ENCODE measurements around the gene ZNF584.

The ZNF584 gene

GRCh38 chr19:58380037-58380661 lies 28.3 kb upstream of the ZNF584 start:
- peak overlapping the region; percentile 97 for H3K4me2 ChIP-seq (ENCODE audit: low read length)
- no peaks in the 10 kb centered on the region for H3K27me3 ChIP-seq (ENCODE audit: low read depth, low read length)
- peak overlapping the region; percentile 76 for H3K27ac ChIP-seq (ENCODE audit: low read length)
- TF ChIP-seq EZH2phosphoT487 (IDR thresholded peaks at IDR 0.05; ENCODE audit: low read depth), result no peak
- TF ChIP-seq CTCF (IDR thresholded peaks at IDR 0.05; ENCODE audit: low read depth, low read length), result no peak
- H4K20me1 ChIP-seq (ENCODE audit: insufficient read depth, low read length), result no peaks in the 10 kb centered on the region
- peak overlapping the region; percentile 49 for H2AFZ ChIP-seq (ENCODE audit: low read depth, low read length)
- peak overlapping the region; percentile 84 for H3K4me3 ChIP-seq (ENCODE audit: low read length)
- no peaks in the 10 kb centered on the region for H3K9me3 ChIP-seq (ENCODE audit: insufficient read depth, low read length)
- peak overlapping the region; percentile 84 for H3K9ac ChIP-seq (ENCODE audit: low read length)
- H3K36me3 ChIP-seq (replicated peaks; ENCODE audit: low read depth, low read length), result no peaks in the 10 kb centered on the region
- H3K4me1 ChIP-seq (ENCODE audit: low read length), result peaks cover 19% of the 10 kb centered on the region
- peaks cover 19% of the 10 kb centered on the region for H3K79me2 ChIP-seq (ENCODE audit: low read length)

GRCh38 chr19:58380662-58381459 lies 27.6 kb upstream of the ZNF584 start, which contains the start of gene ZNF837:
Gene ZNF837, minus strand, starts transcription at chr19:58381030. Its CDS starts 11,698 bp downstream, at chr19:58369332.
- Histone ChIP-seq H4K20me1 (ENCODE audit: insufficient read depth, low read length) (no peaks in the 10 kb centered on the region), H3K4me1 (ENCODE audit: low read length) (peaks cover 26% of the 10 kb centered on the region), H3K36me3 (replicated peaks; ENCODE audit: low read depth, low read length) (no peaks in the 10 kb centered on the region), H3K4me2 (ENCODE audit: low read length) (peak within 1 kb of the TSS; percentile 97), H3K9ac (ENCODE audit: low read length) (peak within 1 kb of the TSS; percentile 84), H3K4me3 (ENCODE audit: low read length) (peak within 1 kb of the TSS; percentile 84), H3K79me2 (ENCODE audit: low read length) (peaks cover 26% of the 10 kb centered on the region), H2AFZ (ENCODE audit: low read depth, low read length) (peak within 1 kb of the TSS; percentile 49), H3K9me3 (ENCODE audit: insufficient read depth, low read length) (no peaks in the 10 kb centered on the region), H3K27me3 (ENCODE audit: low read depth, low read length) (no peaks in the 10 kb centered on the region), H3K27ac (ENCODE audit: low read length) (peak within 1 kb of the TSS; percentile 76)
- no peak for TF ChIP-seq EZH2phosphoT487 (IDR thresholded peaks at IDR 0.05; ENCODE audit: low read depth)
- 0 out of 2 replicates have a peak, but pooled peaks have one; percentile 3 for TF ChIP-seq CTCF (IDR thresholded peaks at IDR 0.05; ENCODE audit: low read depth, low read length)

DNA sequence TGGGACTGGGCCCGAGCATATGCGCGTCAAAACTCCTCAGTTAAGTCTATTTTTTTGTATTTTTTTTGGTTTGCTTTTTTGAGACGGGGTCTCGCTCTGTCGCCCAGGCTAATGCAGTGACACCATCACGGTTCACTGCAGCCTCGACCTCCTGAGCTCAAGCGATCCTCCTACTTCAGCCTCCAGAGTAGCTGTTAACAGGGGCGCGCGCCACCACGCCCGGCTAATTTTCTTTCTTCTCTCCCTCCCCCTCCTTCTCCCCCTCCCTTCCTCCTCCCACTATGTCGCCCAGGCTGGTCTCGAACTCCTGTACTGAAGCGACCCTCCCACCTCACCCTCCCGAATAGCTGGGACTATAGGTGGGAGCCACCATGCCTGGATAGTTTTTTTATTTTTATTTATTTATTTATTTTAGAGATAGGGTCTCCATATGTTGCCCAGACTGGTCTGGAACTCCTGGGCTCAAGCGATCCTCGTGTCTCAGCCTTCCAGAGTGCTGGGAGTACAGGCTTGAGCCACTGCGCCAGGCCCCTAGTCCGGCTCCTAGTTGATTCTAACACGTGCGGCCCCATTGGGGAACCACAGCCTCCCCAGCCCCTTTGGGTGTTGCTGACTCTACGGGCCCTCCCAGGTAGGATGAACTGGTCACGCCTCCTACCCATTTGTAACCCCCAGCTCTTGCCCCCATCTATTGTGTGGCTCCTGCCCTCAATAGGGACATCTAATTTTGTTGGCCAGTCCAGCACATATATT lies 26.8 kb upstream of the ZNF584 start:
- no peaks in the 10 kb centered on the region for H3K36me3 ChIP-seq (replicated peaks; ENCODE audit: low read depth, low read length)
- peaks cover 27% of the 10 kb centered on the region for H3K4me1 ChIP-seq (ENCODE audit: low read length)
- peak overlapping the region; percentile 22 for H3K27ac ChIP-seq (ENCODE audit: low read length)
- peak overlapping the region; percentile 53 for H3K9ac ChIP-seq (ENCODE audit: low read length)
- no peaks in the 10 kb centered on the region for H4K20me1 ChIP-seq (ENCODE audit: insufficient read depth, low read length)
- H2AFZ ChIP-seq (ENCODE audit: low read depth, low read length), result no peak overlapping the region
- peaks cover 33% of the 10 kb centered on the region for H3K79me2 ChIP-seq (ENCODE audit: low read length)
- H3K4me2 ChIP-seq (ENCODE audit: low read length), result peak overlapping the region; percentile 61
- peak overlapping the region; percentile 84 for H3K4me3 ChIP-seq (ENCODE audit: low read length)
- no peaks in the 10 kb centered on the region for H3K9me3 ChIP-seq (ENCODE audit: insufficient read depth, low read length)
- no peaks in the 10 kb centered on the region for H3K27me3 ChIP-seq (ENCODE audit: low read depth, low read length)
- TF ChIP-seq CTCF (IDR thresholded peaks at IDR 0.05; ENCODE audit: low read depth, low read length) (no peak), EZH2phosphoT487 (IDR thresholded peaks at IDR 0.05; ENCODE audit: low read depth) (no peak)

Measured in OCI-LY3 (cell line).